ENCODE measurements around the gene GTF3C1.

Gene GTF3C1

GRCh38 chr16:27515874-27516353 lies 33.8 kb downstream of the GTF3C1 start:
- Mint-ChIP-seq H3K27ac (no peak overlapping the region), H3K9me3 (no peaks in the 10 kb centered on the region), H3K36me3 (ENCODE audit: low read depth) (peaks cover 41% of the 10 kb centered on the region), H3K4me3 (no peak overlapping the region), H3K4me1 (ENCODE audit: low read depth) (no peaks in the 10 kb centered on the region), H3K27me3 (no peaks in the 10 kb centered on the region)

GRCh38 chr16:27514806-27515205 lies 34.9 kb downstream of the GTF3C1 start:
- Mint-ChIP-seq H3K4me1 (ENCODE audit: low read depth) (no peaks in the 10 kb centered on the region), H3K27ac (no peak overlapping the region), H3K36me3 (ENCODE audit: low read depth) (peaks cover 47% of the 10 kb centered on the region), H3K9me3 (no peaks in the 10 kb centered on the region), H3K4me3 (no peak overlapping the region), H3K27me3 (no peaks in the 10 kb centered on the region)

- no peaks in the 10 kb centered on the region for H3K4me1 Mint-ChIP-seq (ENCODE audit: low read depth)
- no peak overlapping the region for H3K4me3 Mint-ChIP-seq
- no peaks in the 10 kb centered on the region for H3K27me3 Mint-ChIP-seq
- H3K27ac Mint-ChIP-seq: no peak overlapping the region
- no peaks in the 10 kb centered on the region for H3K9me3 Mint-ChIP-seq
- peaks cover 68% of the 10 kb centered on the region for H3K36me3 Mint-ChIP-seq (ENCODE audit: low read depth)
These were observed 37.9 kb downstream of the GTF3C1 start for GRCh38 chr16:27511657-27512448.

GRCh38 chr16:27508476-27508875 lies 41.2 kb downstream of the GTF3C1 start:
- no peaks in the 10 kb centered on the region for H3K4me1 Mint-ChIP-seq (ENCODE audit: low read depth)
- H3K36me3 Mint-ChIP-seq (ENCODE audit: low read depth): peaks cover 81% of the 10 kb centered on the region
- H3K4me3 Mint-ChIP-seq: no peak overlapping the region
- H3K27ac Mint-ChIP-seq: no peak overlapping the region
- no peaks in the 10 kb centered on the region for H3K27me3 Mint-ChIP-seq
- no peaks in the 10 kb centered on the region for H3K9me3 Mint-ChIP-seq

- H3K27ac Mint-ChIP-seq: no peak overlapping the region
- H3K4me3 Mint-ChIP-seq: no peak overlapping the region
- H3K36me3 Mint-ChIP-seq (ENCODE audit: low read depth): peaks cover 85% of the 10 kb centered on the region
- no peaks in the 10 kb centered on the region for H3K27me3 Mint-ChIP-seq
- no peaks in the 10 kb centered on the region for H3K4me1 Mint-ChIP-seq (ENCODE audit: low read depth)
- H3K9me3 Mint-ChIP-seq: no peaks in the 10 kb centered on the region
These were observed 42.9 kb downstream of the GTF3C1 start for GRCh38 chr16:27506771-27507170.

GRCh38 chr16:27505297-27506236 lies 44.1 kb downstream of the GTF3C1 start:
- peaks cover 84% of the 10 kb centered on the region for H3K36me3 Mint-ChIP-seq (ENCODE audit: low read depth)
- H3K4me1 Mint-ChIP-seq (ENCODE audit: low read depth): no peaks in the 10 kb centered on the region
- no peaks in the 10 kb centered on the region for H3K27me3 Mint-ChIP-seq
- H3K4me3 Mint-ChIP-seq: no peak overlapping the region
- H3K27ac Mint-ChIP-seq: no peak overlapping the region
- no peaks in the 10 kb centered on the region for H3K9me3 Mint-ChIP-seq

GRCh38 chr16:27503662-27504061 lies 46.1 kb downstream of the GTF3C1 start:
- Mint-ChIP-seq H3K27me3 (no peaks in the 10 kb centered on the region), H3K4me3 (no peak overlapping the region), H3K36me3 (ENCODE audit: low read depth) (peaks cover 78% of the 10 kb centered on the region), H3K9me3 (no peaks in the 10 kb centered on the region), H3K27ac (no peak overlapping the region), H3K4me1 (ENCODE audit: low read depth) (no peaks in the 10 kb centered on the region)

- Mint-ChIP-seq H3K9me3 (no peaks in the 10 kb centered on the region), H3K36me3 (ENCODE audit: low read depth) (peaks cover 75% of the 10 kb centered on the region), H3K4me1 (ENCODE audit: low read depth) (no peaks in the 10 kb centered on the region), H3K4me3 (no peak overlapping the region), H3K27me3 (no peaks in the 10 kb centered on the region), H3K27ac (no peak overlapping the region)
These were observed 48.9 kb downstream of the GTF3C1 start for GRCh38 chr16:27500801-27501200.

- H3K36me3 Mint-ChIP-seq (ENCODE audit: low read depth): peaks cover 77% of the 10 kb centered on the region
- no peaks in the 10 kb centered on the region for H3K27me3 Mint-ChIP-seq
- H3K9me3 Mint-ChIP-seq: no peaks in the 10 kb centered on the region
- H3K27ac Mint-ChIP-seq: no peak overlapping the region
- no peaks in the 10 kb centered on the region for H3K4me1 Mint-ChIP-seq (ENCODE audit: low read depth)
- no peak overlapping the region for H3K4me3 Mint-ChIP-seq
These were observed 50.1 kb downstream of the GTF3C1 start for GRCh38 chr16:27499659-27500055.

- Mint-ChIP-seq H3K4me1 (ENCODE audit: low read depth) (no peaks in the 10 kb centered on the region), H3K4me3 (no peak overlapping the region), H3K27me3 (no peaks in the 10 kb centered on the region), H3K9me3 (no peaks in the 10 kb centered on the region), H3K27ac (no peak overlapping the region), H3K36me3 (ENCODE audit: low read depth) (peaks cover 79% of the 10 kb centered on the region)
These were observed 50.6 kb downstream of the GTF3C1 start for GRCh38 chr16:27498916-27499658.

- Mint-ChIP-seq H3K9me3 (no peaks in the 10 kb centered on the region), H3K4me1 (ENCODE audit: low read depth) (no peaks in the 10 kb centered on the region), H3K27ac (no peak overlapping the region), H3K4me3 (no peak overlapping the region), H3K27me3 (no peaks in the 10 kb centered on the region), H3K36me3 (ENCODE audit: low read depth) (peaks cover 71% of the 10 kb centered on the region)
These were observed 51.5 kb downstream of the GTF3C1 start for GRCh38 chr16:27498031-27498825.

- H3K27me3 Mint-ChIP-seq: no peaks in the 10 kb centered on the region
- H3K4me3 Mint-ChIP-seq: no peak overlapping the region
- peaks cover 63% of the 10 kb centered on the region for H3K36me3 Mint-ChIP-seq (ENCODE audit: low read depth)
- no peaks in the 10 kb centered on the region for H3K4me1 Mint-ChIP-seq (ENCODE audit: low read depth)
- H3K9me3 Mint-ChIP-seq: no peaks in the 10 kb centered on the region
- H3K27ac Mint-ChIP-seq: no peak overlapping the region
These were observed 54.5 kb downstream of the GTF3C1 start for GRCh38 chr16:27495191-27495590.

- H3K27ac Mint-ChIP-seq: no peak overlapping the region
- H3K27me3 Mint-ChIP-seq: no peaks in the 10 kb centered on the region
- H3K4me1 Mint-ChIP-seq (ENCODE audit: low read depth): no peaks in the 10 kb centered on the region
- peaks cover 61% of the 10 kb centered on the region for H3K36me3 Mint-ChIP-seq (ENCODE audit: low read depth)
- H3K4me3 Mint-ChIP-seq: no peak overlapping the region
- H3K9me3 Mint-ChIP-seq: no peaks in the 10 kb centered on the region
These were observed 57.1 kb downstream of the GTF3C1 start for GRCh38 chr16:27492588-27492979.

All from stimulated activated naive CD8-positive, alpha-beta T cell treated with anti-CD3 and anti-CD28 coated beads, Interleukin-15, Interleukin-2, amounts not matched to agents 100 ng/mL and 50 ng/mL, for 24 hours (primary cell).